Bronchial epithelial cell (primary cell): ENCODE measurements around the gene FAM83D. TPM values are rescaled to one million over a fixed set of nuclear protein-coding genes. Genes with fewer than 3 reads are reported as not detected.

Experiments used
- DNase-seq: peaks from one replicate; pipeline ENCODE4 v3.0.0-alpha.2; 2010; ENCODE audit warnings: low read depth
- FAIRE-seq: peaks from 2 replicates; lab custom pipeline; 2011; peaks lifted over from hg19 to GRCh38; lab: Jason Lieb, UNC
- H3K27me3 ChIP-seq: 2 replicates; pipeline ENCODE4 v1.5.1; 2011; ENCODE audit warnings: low read length; ENCODE audit not compliant: control insufficient read depth, insufficient read depth
- H3K36me3 ChIP-seq: 2 replicates; pipeline ENCODE4 v1.5.1; 2011; ENCODE audit warnings: low read length; ENCODE audit not compliant: control insufficient read depth, insufficient read depth
- H3K4me3 ChIP-seq: 2 replicates; pipeline ENCODE4 v1.5.1; 2011; ENCODE audit warnings: mild to moderate bottlenecking, low read depth, low read length, control low read depth
- CTCF ChIP-seq: IDR thresholded peaks from 2 replicates; pipeline ENCODE4 v1.5.1; 2011; ENCODE audit warnings: mild to moderate bottlenecking, moderate library complexity, low read length, control low read depth, inconsistent platforms; ENCODE audit not compliant: insufficient read depth, severe bottlenecking
- total RNA-seq: library from RNA; depleted of rRNA; stranded (reverse); fragments of >200 nt; gene quantifications from 2 replicates; pipeline ENCODE4 v1.2.1, GENCODE V29; 2014

The FAM83D gene
- total RNA-seq, 1 donor from 2014 or later = 2.6 TPM

GRCh38 chr20:38893565-38894090 lies 32.6 kb upstream of the FAM83D start:
- FAIRE-seq = no peak
- peak; percentile 99 for TF ChIP-seq CTCF
- Histone ChIP-seq H3K36me3 (no peaks in the 10 kb centered on the region), H3K27me3 (peaks cover 5% of the 10 kb centered on the region), H3K4me3 (no peak overlapping the region)
- peak; percentile 23 for DNase-seq

- Histone ChIP-seq H3K4me3 (no peak overlapping the region), H3K27me3 (peaks cover 5% of the 10 kb centered on the region), H3K36me3 (no peaks in the 10 kb centered on the region)
- FAIRE-seq (no peak), DNase-seq (no peak)
- no peak for TF ChIP-seq CTCF
Observed at GRCh38 chr20:38894091-38894847, 31.9 kb upstream of the FAM83D start.

- TF ChIP-seq CTCF = no peak
Observed at GRCh38 chr20:38895098-38895949, 30.9 kb upstream of the FAM83D start.

GRCh38 chr20:38896009-38896594 lies 30.1 kb upstream of the FAM83D start:
- TF ChIP-seq CTCF = no peak
- peaks cover 5% of the 10 kb centered on the region for H3K27me3 ChIP-seq
- no peak for DNase-seq
- no peak overlapping the region for H3K4me3 ChIP-seq
- no peak for FAIRE-seq
- no peaks in the 10 kb centered on the region for H3K36me3 ChIP-seq

More at GRCh38 chr20:38895098-38895949, 30.9 kb upstream of the FAM83D start:
- Histone ChIP-seq H3K36me3 (no peaks in the 10 kb centered on the region), H3K4me3 (no peak overlapping the region), H3K27me3 (peaks cover 5% of the 10 kb centered on the region)
- FAIRE-seq = no peak
- DNase-seq = no peak

- FAIRE-seq (no peak), DNase-seq (no peak)
- H3K27me3 ChIP-seq = peaks cover 5% of the 10 kb centered on the region
- no peak for TF ChIP-seq CTCF
- no peaks in the 10 kb centered on the region for H3K36me3 ChIP-seq
- no peak overlapping the region for H3K4me3 ChIP-seq
Observed at GRCh38 chr20:38897267-38897666, 28.9 kb upstream of the FAM83D start.
